Measurements from ENCODE around the gene YWHAG. TPM values are rescaled to one million over a fixed set of nuclear protein-coding genes. Genes with fewer than 3 reads are reported as not detected.

YWHAG gene
- total and polyA plus RNA-seq, 2 experiments from 2014 or later, result 82.2 to 179 TPM

GRCh38 chr7:76330261-76330660, 28.5 kb downstream of the YWHAG start:
- H3K9me3 Mint-ChIP-seq, result no peaks in the 10 kb centered on the region
- H3K9me2 ChIP-seq (ENCODE audit: insufficient read depth), result no peaks in the 10 kb centered on the region
- peaks cover 7% of the 10 kb centered on the region; the same call in 1 of the 2 replicates for H3K4me1 ChIP-seq (ENCODE audit: insufficient read depth)
- H3K4me1 Mint-ChIP-seq, result peaks cover 33% of the 10 kb centered on the region
- H3K4me3 Mint-ChIP-seq, result no peak overlapping the region
- no peak overlapping the region for H3K4me3 ChIP-seq
- H3K79me2 ChIP-seq (replicated peaks; ENCODE audit: insufficient read depth), result peaks cover 99% of the 10 kb centered on the region
- H3K36me3 ChIP-seq (ENCODE audit: insufficient read depth), result peaks cover 40% of the 10 kb centered on the region
- DNase-seq (ENCODE audit: low spot score) (no peak), ATAC-seq (no peak)
- H3K27ac Mint-ChIP-seq, result no peak overlapping the region
- H3K36me3 Mint-ChIP-seq (ENCODE audit: low read depth), result peaks cover 83% of the 10 kb centered on the region
- no peak for TF ChIP-seq STAT1 (IDR thresholded peaks at IDR 0.05; ENCODE audit: unreplicated experiment)
- no peak for TF ChIP-seq EZH2 (IDR thresholded peaks at IDR 0.05; ENCODE audit: low read depth, unreplicated experiment)
- TF ChIP-seq POLR2AphosphoS5 (IDR thresholded peaks at IDR 0.05; ENCODE audit: low read depth), result no peak
- TF ChIP-seq NANOG (IDR thresholded peaks at IDR 0.05; ENCODE audit: borderline replicate concordance), result no peak
- TF ChIP-seq ETS1 (IDR thresholded peaks at IDR 0.05), result no peak
- no peak for TF ChIP-seq ZNF331 (CRISPR knock-in tag; IDR thresholded peaks at IDR 0.05; ENCODE audit: low read depth)
- TF ChIP-seq CTCF (conservative IDR thresholded peaks at IDR 0.05; ENCODE audit: low read depth in 2 of 2), result no peak
- TF ChIP-seq EZH2phosphoT487 (IDR thresholded peaks at IDR 0.05; ENCODE audit: unreplicated experiment), result no peak
- no peak for TF ChIP-seq JUNB (IDR thresholded peaks at IDR 0.05; ENCODE audit: unreplicated experiment)
- H3F3A ChIP-seq (replicated peaks; ENCODE audit: low read depth), result peaks cover 43% of the 10 kb centered on the region
- H3K27me3 Mint-ChIP-seq (ENCODE audit: insufficient read depth, low read depth, poor library complexity), result peaks cover 7% of the 10 kb centered on the region
- H3K4me2 ChIP-seq, result no peak overlapping the region
- H3K27ac ChIP-seq (ENCODE audit: low read depth), result peak overlapping the region; percentile 17; the same call in 1 of the 2 replicates
- no peak overlapping the region for H2AFZ ChIP-seq
- peaks cover 80% of the 10 kb centered on the region for H4K20me1 ChIP-seq (replicated peaks; ENCODE audit: insufficient read depth)
- no peaks in the 10 kb centered on the region for H3K27me3 ChIP-seq (ENCODE audit: insufficient read depth)

- H4K20me1 ChIP-seq (replicated peaks; ENCODE audit: insufficient read depth), result peaks cover 76% of the 10 kb centered on the region
- H3K9me2 ChIP-seq (ENCODE audit: insufficient read depth), result no peaks in the 10 kb centered on the region
- no peaks in the 10 kb centered on the region for H3K27me3 ChIP-seq (ENCODE audit: insufficient read depth)
- H3K27ac ChIP-seq (ENCODE audit: low read depth), result no peak overlapping the region
- Mint-ChIP-seq H3K36me3 (ENCODE audit: low read depth) (peaks cover 89% of the 10 kb centered on the region), H3K9me3 (no peaks in the 10 kb centered on the region), H3K4me1 (peaks cover 33% of the 10 kb centered on the region), H3K4me3 (no peak overlapping the region), H3K27ac (no peak overlapping the region), H3K27me3 (ENCODE audit: insufficient read depth, low read depth, poor library complexity) (peaks cover 7% of the 10 kb centered on the region)
- ATAC-seq, result no peak
- TF ChIP-seq CTCF (conservative IDR thresholded peaks at IDR 0.05; ENCODE audit: low read depth in 2 of 2) (no peak), EZH2 (IDR thresholded peaks at IDR 0.05; ENCODE audit: low read depth, unreplicated experiment) (no peak), CREB1 (CRISPR knock-in tag; IDR thresholded peaks at IDR 0.05; ENCODE audit: low read depth) (no peak), EZH2phosphoT487 (IDR thresholded peaks at IDR 0.05; ENCODE audit: unreplicated experiment) (no peak), ZNF462 (CRISPR knock-in tag; IDR thresholded peaks at IDR 0.05) (no peak)
- H3F3A ChIP-seq (replicated peaks; ENCODE audit: low read depth), result peaks cover 50% of the 10 kb centered on the region
- H3K36me3 ChIP-seq (ENCODE audit: insufficient read depth), result peaks cover 40% of the 10 kb centered on the region
- no peak overlapping the region for H2AFZ ChIP-seq
- H3K4me1 ChIP-seq (ENCODE audit: insufficient read depth), result peaks cover 7% of the 10 kb centered on the region; the same call in 1 of the 2 replicates
- no peak overlapping the region for H3K4me2 ChIP-seq
- DNase-seq (ENCODE audit: low spot score), result no peak
- peaks cover 99% of the 10 kb centered on the region for H3K79me2 ChIP-seq (replicated peaks; ENCODE audit: insufficient read depth)
- H3K4me3 ChIP-seq, result no peak overlapping the region
These were observed 29.3 kb downstream of the YWHAG start for GRCh38 chr7:76329479-76329878.
